GM18505 (cell line): ENCODE measurements around the gene TSKS.

Experiments
- ATAC-seq: cut with Tn5 transposase; IDR thresholded peaks from one replicate; pipeline ENCODE4 v1.9.1; 2021; ENCODE audit not compliant: unreplicated experiment
- POLR2A ChIP-seq: IDR thresholded peaks from 4 replicates; pipeline ENCODE4 v1.6.1; 2011; ENCODE audit warnings: borderline replicate concordance; ENCODE audit not compliant: insufficient read depth, insufficient read length; ENCODE audit errors: extremely low read depth

Gene TSKS

GRCh38 chr19:49763230-49763629 lies at the start of gene TSKS:
Gene TSKS (minus strand): TSS chr19:49763306. CDS start chr19:49763247, 59 bp downstream.
- TF ChIP-seq POLR2A = no peak
- ATAC-seq = no peak

DNA sequence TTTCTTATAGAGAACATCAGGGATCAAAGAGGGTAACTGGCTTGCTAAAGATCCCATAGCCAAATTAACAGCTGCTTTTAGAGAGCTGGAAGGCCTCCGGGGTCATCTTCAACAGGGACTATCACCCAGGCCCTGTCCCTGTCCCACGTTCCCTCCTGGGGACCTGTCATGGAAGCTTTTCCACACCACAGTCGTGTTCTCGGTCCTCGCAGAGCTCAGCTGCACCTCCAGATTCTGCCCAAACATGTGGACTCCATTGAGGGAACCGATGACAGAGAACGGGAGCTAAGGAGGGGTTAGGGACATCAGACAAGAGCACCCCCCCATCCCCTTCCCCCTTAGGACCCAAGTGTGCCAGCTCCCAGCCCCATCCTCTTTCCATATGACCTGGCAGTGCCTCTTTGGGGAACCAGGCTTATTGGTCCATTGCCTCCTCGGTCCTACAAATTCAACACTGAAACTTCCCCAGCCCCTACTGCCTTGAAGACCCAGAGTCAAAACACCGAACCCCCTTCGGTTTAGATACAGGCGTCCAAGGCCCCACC lies 49.4 kb upstream of the TSKS start:
- ATAC-seq = no peak
- no peak for TF ChIP-seq POLR2A

DNA sequence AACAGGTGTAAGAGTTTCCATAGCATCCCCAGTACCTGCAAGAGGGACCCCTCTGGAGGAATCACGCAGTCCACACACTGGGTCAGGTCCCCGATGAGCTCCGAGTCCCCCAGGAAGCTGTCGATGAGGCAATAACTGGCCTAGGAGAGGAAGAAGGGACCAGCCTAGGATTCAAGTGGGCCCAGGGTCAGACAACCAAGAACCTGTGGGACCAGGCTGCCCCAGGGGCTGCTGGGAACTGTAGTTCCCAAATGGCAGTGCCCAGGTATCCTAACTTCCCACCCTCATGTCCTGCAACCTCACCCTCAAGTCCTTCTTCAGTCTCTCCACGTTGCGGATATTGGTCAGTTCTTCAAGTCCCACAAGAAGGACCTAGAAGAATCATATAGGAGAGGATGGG lies 48.2 kb upstream of the TSKS start:
- no peak for TF ChIP-seq POLR2A
- no peak for ATAC-seq

- no peak for TF ChIP-seq POLR2A
- ATAC-seq = no peak
Observed at GRCh38 chr19:49809941-49810389, 46.9 kb upstream of the TSKS start.

DNA sequence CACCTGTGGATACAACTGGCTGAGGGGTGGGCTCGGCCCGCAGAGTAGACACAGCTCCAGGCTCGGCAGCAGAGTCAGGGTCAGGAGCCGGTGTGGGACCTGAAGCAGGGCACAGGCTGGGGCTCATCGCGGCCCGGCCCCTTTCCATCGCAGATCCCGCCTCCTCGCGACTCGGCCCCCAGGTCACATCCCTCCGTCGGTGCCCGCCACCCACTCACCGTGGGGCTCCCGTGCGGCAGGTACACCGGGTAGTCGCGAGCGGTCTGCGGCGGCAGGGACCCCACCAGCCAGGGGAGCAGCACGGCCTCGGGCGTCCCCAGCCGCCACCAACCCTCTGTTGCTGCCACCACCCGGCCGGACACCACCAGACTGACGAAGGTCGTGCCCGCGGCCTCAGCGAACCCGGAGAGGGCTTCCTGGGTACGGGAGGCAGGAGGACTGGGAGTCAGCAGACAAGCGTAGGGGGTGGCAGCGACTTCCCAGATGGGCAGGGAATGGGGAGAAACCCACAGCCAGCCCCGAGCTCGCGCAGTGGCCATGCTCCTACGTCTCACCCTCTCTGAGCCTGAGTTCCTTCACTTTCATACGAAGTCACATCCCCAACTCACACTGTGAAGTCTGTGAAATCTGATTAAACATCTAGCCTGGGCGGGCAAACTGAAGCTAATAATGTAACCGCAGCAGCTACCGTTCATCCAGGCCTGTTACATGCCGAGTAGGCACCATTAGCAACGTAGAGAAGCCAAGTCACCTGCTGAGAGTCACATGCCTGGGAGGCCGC lies 46.2 kb upstream of the TSKS start:
- no peak for TF ChIP-seq POLR2A
- ATAC-seq = no peak

DNA sequence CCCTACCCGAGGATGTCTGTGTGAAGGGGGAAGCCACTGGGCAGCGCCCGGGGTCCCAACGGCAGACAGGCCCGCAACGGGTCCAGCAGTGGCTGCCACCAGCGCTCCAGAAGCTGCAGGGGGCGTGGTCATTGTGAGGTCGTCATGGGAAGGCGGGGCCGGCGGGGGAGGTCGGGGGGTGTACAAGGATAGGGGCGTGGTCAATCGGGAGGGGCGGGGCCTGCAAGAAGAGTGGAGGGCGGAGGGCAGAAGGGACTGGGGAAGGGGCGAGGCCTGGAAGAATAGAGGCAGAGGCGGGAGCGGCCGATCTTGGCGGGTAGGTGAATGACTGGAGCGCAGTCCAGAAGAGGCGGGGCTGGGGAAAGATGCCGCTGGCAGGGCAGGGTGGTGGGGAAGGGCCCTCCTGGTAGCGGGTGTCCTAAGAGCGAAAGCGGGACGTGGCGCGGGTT lies 45.6 kb upstream of the TSKS start:
- TF ChIP-seq POLR2A = no peak
- no peak for ATAC-seq

DNA sequence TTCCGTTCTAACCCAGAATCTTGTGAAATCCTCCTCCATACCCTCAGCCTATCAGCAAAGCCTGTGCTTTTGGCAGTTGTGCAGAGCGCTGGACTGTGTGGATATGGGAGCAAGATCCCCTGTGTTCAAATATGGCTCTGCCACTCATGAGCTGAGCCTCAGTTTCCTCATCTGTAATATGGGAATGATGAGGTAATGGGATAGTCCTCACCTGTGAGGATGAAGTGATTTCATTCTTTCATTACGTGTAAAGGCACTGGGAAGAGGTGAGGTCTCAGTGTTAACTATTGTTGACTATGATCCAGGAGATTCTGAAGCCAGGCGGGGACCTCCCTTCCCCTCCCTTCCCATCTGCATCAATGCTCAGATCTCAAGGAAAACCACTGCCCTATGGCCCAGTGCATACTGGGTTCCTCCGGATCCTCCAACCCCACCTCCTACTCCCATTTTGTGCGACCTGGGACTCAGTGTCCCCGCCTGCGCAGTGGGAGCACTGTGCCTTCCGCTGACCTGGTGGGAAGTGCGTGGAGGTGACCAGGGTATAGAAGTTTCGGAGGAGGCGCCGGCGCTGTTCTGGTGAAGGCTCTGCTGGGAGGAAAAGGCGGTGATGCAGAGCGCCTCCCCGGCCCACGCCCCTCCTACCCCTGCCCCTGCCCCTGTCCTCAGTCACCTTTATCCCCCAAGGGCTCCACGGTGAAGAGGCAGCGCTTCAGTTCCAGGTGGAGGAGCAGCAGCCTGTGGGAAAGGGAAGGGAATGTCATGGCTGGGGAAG lies 45.0 kb upstream of the TSKS start:
- ATAC-seq = no peak
- no peak for TF ChIP-seq POLR2A

DNA sequence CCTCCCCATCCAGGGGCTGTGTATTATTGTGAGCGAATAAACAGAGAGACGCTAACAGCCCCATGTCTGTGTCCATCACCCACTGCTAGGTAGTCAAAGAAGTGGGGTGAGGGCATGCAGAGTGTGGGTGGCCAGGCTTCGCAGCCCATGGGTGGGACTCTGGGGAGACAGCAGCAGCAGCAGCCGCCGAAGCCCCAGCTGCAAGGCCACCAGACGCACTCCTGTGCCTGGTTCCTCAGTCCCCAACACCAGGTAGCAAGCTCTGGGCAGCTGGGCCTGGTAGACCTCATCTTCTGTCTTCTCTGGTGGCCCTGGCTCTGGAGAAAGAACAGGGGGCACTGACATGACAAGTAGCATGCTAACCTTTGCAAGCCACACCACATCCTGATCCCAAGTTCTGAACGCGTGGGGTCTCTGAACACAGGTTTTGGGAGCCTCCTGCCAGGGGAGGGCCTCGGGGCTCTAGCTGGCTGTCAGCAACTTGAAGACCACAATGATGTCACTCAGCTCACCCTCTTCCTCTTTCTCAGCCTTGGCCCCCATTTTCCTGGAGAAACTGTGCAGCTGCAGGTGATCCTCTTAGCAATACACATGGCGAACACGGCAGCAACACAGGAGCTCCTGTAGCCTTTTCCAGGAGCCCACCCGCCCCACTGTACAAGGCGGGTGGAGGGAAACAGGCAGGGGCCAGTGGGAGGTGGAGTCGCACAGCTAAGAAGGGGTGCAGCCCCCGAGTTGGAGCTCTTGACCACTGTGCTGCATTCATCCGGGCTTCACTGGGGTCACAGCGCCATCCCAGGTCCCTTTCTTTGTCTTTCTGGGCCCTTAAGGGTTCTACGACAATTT lies 44.2 kb upstream of the TSKS start:
- no peak for ATAC-seq
- no peak for TF ChIP-seq POLR2A

GRCh38 chr19:49806620-49806959 lies 43.5 kb upstream of the TSKS start:
- no peak for ATAC-seq
- TF ChIP-seq POLR2A = no peak

DNA sequence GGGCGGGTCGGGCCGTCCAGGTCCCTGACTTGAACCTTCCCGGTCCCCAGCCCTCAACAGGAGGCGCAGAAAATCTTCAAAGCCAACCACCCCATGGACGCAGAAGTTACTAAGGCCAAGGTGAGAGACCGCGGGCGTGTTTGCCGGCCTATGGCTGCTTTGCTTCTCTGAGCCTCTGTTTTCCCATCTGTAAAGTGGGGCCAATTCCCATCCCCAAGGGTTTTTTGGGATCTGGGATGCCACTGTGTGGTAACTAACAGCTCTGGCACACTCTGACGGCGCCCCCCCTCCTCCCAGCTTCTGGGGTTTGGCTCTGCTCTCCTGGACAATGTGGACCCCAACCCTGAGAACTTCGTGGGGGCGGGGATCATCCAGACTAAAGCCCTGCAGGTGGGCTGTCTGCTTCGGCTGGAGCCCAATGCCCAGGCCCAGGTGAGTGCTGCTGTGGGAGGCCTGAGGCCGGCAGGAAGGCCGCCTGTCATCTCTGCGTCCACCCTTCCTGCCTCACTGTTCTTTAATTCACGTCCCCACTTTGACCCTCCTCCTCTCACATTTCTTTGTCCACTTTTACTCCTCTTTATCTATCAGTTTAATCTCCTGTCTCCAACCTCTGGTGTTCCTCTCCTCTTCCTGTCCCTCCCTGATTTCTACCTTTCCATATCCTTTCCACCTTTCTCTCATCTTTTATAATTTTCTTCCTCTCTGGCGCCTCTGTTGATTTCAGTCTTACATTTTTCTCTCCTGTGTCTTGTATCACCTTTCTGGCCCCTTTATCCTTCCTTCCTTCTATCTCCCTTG lies 42.9 kb upstream of the TSKS start:
- TF ChIP-seq POLR2A = no peak
- ATAC-seq = no peak

- no peak for ATAC-seq
Observed at GRCh38 chr19:49803529-49803856, 40.4 kb upstream of the TSKS start.

GRCh38 chr19:49802836-49803528 lies 39.9 kb upstream of the TSKS start:
- ATAC-seq = no peak
- TF ChIP-seq POLR2A = no peak

More at GRCh38 chr19:49803529-49803856, 40.4 kb upstream of the TSKS start:
- TF ChIP-seq POLR2A = no peak
